Panc1 (cell line): ENCODE measurements around the gene TMC7. TPM values are rescaled to one million over a fixed set of nuclear protein-coding genes. Genes with fewer than 3 reads are reported as not detected.

Source experiments
- ATAC-seq: fragments of 200-7000 bp; cut with Tn5 transposase; 2 replicates; pipeline ENCODE4 v1.9.1; 2020; ENCODE audit warnings: mild to moderate bottlenecking, moderate library complexity
- BruUV-seq: library from RNA; stranded (reverse); fragments of 400-500 nt; replicated peaks from 2 replicates; lab custom pipeline; 2021; lab: Mats Ljungman, UMichigan
- CTCF ChIA-PET: fragments of 300-600 bp; sonication (Branson Sonifier 250); formaldehyde crosslinking; loops from one replicate; lab custom pipeline; 2022; ENCODE audit warnings: antibody characterized with exemption; lab: Charles Lee
- POLR2A ChIA-PET: fragments of 300-600 bp; sonication (Branson Sonifier 250); formaldehyde crosslinking; loops from one replicate; lab custom pipeline; 2022; ENCODE audit warnings: antibody characterized with exemption; lab: Charles Lee
- DNase-seq: peaks from one replicate; pipeline ENCODE4 v3.0.0-alpha.2; 2010; ENCODE audit warnings: low read depth, low spot score
- H3K27ac ChIP-seq: 2 replicates; pipeline ENCODE4 v1.5.1; 2011; ENCODE audit warnings: mild to moderate bottlenecking, low read length, inconsistent platforms
- H3K27me3 ChIP-seq: fragments of 200-500 bp; sonication (Bioruptor generic); 2 replicates; pipeline ENCODE4 v1.6.0; 2014; ENCODE audit warnings: low read length, inconsistent platforms; ENCODE audit not compliant: control insufficient read depth, insufficient read depth
- H3K36me3 ChIP-seq: fragments of 200-500 bp; sonication (Bioruptor generic); 2 replicates; pipeline ENCODE4 v1.5.1; 2014; ENCODE audit warnings: inconsistent platforms, mild to moderate bottlenecking, low read length, moderate library complexity; ENCODE audit not compliant: control insufficient read depth, insufficient read depth
- H3K4me1 ChIP-seq: 2 replicates; pipeline ENCODE4 v1.5.1; 2011; ENCODE audit warnings: inconsistent platforms, mild to moderate bottlenecking, low read length, moderate library complexity; ENCODE audit not compliant: control insufficient read depth, insufficient read depth
- H3K4me3 ChIP-seq, 2 experiments: 2 replicates each; pipeline ENCODE4 v1.5.1; 2011 to 2012; ENCODE audit warnings: low read depth in 2 of 2, low read length in 2 of 2, mild to moderate bottlenecking in 2 of 2, inconsistent platforms in 1 of 2, moderate library complexity in 1 of 2
- H3K9me3 ChIP-seq: fragments of 200-500 bp; sonication (Bioruptor generic); 2 replicates; pipeline ENCODE4 v1.5.1; 2014; ENCODE audit warnings: low read depth, mild to moderate bottlenecking, inconsistent platforms, low read length, moderate library complexity; ENCODE audit not compliant: control insufficient read depth, insufficient read depth
- POLR2AphosphoS5 ChIP-seq: IDR thresholded peaks from 2 replicates; pipeline ENCODE4 v1.6.1; 2012; ENCODE audit warnings: mild to moderate bottlenecking, low read depth, low read length, moderate library complexity
- SIN3A ChIP-seq: IDR thresholded peaks from 2 replicates; pipeline ENCODE4 v1.6.1; 2012; ENCODE audit warnings: low read depth, mild to moderate bottlenecking, low read length, moderate library complexity, borderline replicate concordance; ENCODE audit not compliant: insufficient read depth
- TCF7L2 ChIP-seq: IDR thresholded peaks from 2 replicates; pipeline ENCODE4 v1.6.1; 2011; ENCODE audit warnings: mild to moderate bottlenecking, low read depth, low read length, inconsistent platforms
- in situ Hi-C: cut with HindIII; loops from 2 replicates; pipeline ENCODE4 v1.10.0; 2016; ENCODE audit warnings: low sequenced_read_pairs, low pct_unique_long_range_greater_than_20kb
- intact Hi-C: fragments of 100-400 bp; cut with micrococcal nuclease; formaldehyde crosslinking; loops from one replicate; pipeline ENCODE4 v1.10.0; 2022; ENCODE audit not compliant: unreplicated experiment
- total RNA-seq: library from RNA; stranded (reverse); gene quantifications from one replicate; pipeline ENCODE4 v1.2.1, GENCODE V29; 2021; ENCODE audit not compliant: unreplicated experiment
- TF ChIP-seq, protein P1 (sequence below), 2 experiments: IDR thresholded peaks; 2 replicates each; pipeline ENCODE4 v1.6.1; 2011 to 2012; ENCODE audit warnings: low read depth in 2 of 2, control low read depth in 1 of 2, low read length in 1 of 2, mild to moderate bottlenecking in 1 of 2, moderate library complexity in 1 of 2; ENCODE audit not compliant: insufficient read depth in 1 of 2
- TF ChIP-seq, protein P2 (sequence below): fragments of 450-650 bp; IDR thresholded peaks from 2 replicates; pipeline ENCODE4 v1.5.1; 2017; ENCODE audit warnings: mild to moderate bottlenecking

Gene TMC7
- total RNA-seq, 1 experiment from 2014 or later, result 5.1 TPM

DNA sequence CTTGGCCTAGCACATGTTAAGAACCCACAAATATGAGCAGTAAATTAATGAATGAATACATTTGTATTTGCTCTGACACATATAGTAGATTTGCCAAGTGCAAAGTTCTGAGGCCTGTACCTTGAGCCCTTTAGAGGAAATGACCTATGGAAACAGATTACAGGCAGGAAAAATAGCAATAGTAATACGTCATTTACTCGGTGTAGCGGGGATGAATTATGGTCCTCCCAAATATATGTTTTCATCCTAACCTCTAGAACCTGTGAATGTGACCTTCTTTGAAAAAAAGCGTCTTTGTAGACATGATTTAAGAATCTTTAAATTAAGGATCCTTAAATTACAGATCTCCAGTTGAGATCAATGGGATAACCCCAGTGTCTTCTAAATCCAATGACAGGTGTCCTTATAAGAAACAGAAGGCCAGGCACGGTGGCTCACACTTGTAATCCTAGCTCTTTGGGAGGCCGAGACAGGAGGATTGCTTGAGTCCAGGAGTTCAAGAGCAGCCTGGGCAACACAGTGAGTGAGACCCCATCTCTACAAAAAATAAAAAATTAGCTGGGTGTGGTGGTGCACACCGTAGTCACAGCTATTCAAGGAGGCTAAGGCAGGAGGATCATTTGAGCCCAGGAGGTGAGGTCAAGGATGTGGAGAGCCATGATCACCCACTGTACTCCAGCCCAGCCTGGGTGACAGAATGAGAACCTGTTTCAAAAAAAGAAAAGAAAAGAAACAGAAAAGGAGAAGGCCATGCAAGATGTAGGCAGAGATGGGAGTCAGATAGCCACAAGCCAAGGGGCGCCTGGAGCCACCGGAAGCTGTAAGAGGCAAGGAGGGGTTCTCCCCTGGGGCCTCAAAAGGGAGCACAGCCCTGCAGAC, 124.9 kb downstream of the TMC7 start:
- H3K4me1 ChIP-seq, result peaks cover 28% of the 10 kb centered on the region
- H3K27ac ChIP-seq, result no peak overlapping the region
- H3K9me3 ChIP-seq, result no peaks in the 10 kb centered on the region
- no peak for DNase-seq
- intact Hi-C loops, result no loop called here
- TF ChIP-seq TCF7L2 (no peak), POLR2AphosphoS5 (no peak), SIN3A (no peak)
- TF ChIP-seq, protein P1, sequence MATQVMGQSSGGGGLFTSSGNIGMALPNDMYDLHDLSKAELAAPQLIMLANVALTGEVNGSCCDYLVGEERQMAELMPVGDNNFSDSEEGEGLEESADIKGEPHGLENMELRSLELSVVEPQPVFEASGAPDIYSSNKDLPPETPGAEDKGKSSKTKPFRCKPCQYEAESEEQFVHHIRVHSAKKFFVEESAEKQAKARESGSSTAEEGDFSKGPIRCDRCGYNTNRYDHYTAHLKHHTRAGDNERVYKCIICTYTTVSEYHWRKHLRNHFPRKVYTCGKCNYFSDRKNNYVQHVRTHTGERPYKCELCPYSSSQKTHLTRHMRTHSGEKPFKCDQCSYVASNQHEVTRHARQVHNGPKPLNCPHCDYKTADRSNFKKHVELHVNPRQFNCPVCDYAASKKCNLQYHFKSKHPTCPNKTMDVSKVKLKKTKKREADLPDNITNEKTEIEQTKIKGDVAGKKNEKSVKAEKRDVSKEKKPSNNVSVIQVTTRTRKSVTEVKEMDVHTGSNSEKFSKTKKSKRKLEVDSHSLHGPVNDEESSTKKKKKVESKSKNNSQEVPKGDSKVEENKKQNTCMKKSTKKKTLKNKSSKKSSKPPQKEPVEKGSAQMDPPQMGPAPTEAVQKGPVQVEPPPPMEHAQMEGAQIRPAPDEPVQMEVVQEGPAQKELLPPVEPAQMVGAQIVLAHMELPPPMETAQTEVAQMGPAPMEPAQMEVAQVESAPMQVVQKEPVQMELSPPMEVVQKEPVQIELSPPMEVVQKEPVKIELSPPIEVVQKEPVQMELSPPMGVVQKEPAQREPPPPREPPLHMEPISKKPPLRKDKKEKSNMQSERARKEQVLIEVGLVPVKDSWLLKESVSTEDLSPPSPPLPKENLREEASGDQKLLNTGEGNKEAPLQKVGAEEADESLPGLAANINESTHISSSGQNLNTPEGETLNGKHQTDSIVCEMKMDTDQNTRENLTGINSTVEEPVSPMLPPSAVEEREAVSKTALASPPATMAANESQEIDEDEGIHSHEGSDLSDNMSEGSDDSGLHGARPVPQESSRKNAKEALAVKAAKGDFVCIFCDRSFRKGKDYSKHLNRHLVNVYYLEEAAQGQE (IDR thresholded peaks at IDR 0.05; ENCODE audit: insufficient read depth in 1 of 2, low read depth in 2 of 2, low read length in 1 of 2), result no peak
- TF ChIP-seq, protein P2, sequence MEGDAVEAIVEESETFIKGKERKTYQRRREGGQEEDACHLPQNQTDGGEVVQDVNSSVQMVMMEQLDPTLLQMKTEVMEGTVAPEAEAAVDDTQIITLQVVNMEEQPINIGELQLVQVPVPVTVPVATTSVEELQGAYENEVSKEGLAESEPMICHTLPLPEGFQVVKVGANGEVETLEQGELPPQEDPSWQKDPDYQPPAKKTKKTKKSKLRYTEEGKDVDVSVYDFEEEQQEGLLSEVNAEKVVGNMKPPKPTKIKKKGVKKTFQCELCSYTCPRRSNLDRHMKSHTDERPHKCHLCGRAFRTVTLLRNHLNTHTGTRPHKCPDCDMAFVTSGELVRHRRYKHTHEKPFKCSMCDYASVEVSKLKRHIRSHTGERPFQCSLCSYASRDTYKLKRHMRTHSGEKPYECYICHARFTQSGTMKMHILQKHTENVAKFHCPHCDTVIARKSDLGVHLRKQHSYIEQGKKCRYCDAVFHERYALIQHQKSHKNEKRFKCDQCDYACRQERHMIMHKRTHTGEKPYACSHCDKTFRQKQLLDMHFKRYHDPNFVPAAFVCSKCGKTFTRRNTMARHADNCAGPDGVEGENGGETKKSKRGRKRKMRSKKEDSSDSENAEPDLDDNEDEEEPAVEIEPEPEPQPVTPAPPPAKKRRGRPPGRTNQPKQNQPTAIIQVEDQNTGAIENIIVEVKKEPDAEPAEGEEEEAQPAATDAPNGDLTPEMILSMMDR, result no peak
- ATAC-seq, result no peak
- ChIA-PET CTCF (interaction anchor here (2.1 kb wide), 1 partner anchor 14 kb away, joined by 8 read pairs; no protein-coding TSS in a partner anchor), POLR2A (no interaction called here)
- no peak overlapping the region for H3K4me3 ChIP-seq
- no peaks in the 10 kb centered on the region for H3K27me3 ChIP-seq
- no TSS peak for BruUV-seq
- no peaks in the 10 kb centered on the region for H3K36me3 ChIP-seq
- in situ Hi-C loops, result no loop called here

DNA sequence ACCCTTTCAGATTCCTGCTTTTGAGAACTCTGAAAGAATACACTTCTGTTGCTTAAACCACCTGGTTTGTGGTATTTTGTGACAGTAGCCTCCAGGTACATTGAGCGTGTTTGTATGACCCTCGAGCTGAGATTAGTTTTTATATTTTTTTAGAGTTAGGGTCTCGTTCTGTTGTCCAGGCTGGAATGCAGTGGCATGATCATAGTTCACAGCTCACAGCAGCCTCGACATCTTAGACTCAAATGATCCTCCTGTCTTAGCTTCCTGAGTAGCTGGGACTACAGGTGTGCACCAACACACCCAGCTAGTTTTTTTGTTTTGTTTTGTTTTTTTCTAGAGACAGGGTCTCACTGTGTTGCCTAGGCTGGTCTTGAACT, 125.5 kb downstream of the TMC7 start:
- no peaks in the 10 kb centered on the region for H3K27me3 ChIP-seq
- POLR2A ChIA-PET, result interaction anchor here (2.1 kb wide), 1 partner anchor 14 kb away, joined by 6 read pairs; no protein-coding TSS in a partner anchor
- peaks cover 28% of the 10 kb centered on the region for H3K4me1 ChIP-seq
- no peak overlapping the region for H3K27ac ChIP-seq
- no peaks in the 10 kb centered on the region for H3K9me3 ChIP-seq
- ATAC-seq, result no peak
- in situ Hi-C loops, result no loop called here
- DNase-seq, result no peak
- no TSS peak for BruUV-seq
- H3K4me3 ChIP-seq, result no peak overlapping the region
- CTCF ChIA-PET, result interaction anchor here (2.1 kb wide), 1 partner anchor 15 kb away, joined by 8 read pairs; no protein-coding TSS in a partner anchor
- no peaks in the 10 kb centered on the region for H3K36me3 ChIP-seq
- TF ChIP-seq SIN3A, result no peak
- TF ChIP-seq, protein P1 (IDR thresholded peaks at IDR 0.05; ENCODE audit: insufficient read depth in 1 of 2, low read depth in 2 of 2, low read length in 1 of 2), result no peak
- TF ChIP-seq TCF7L2, result no peak
- no peak for TF ChIP-seq POLR2AphosphoS5
- TF ChIP-seq, protein P2, result no peak
- intact Hi-C loops, result no loop called here
